NCI-H128 (cell line): ENCODE measurements around the gene METTL17.
A peak's percentile ranks its signal among the peaks of the same experiment; 100 is the strongest.
"Not testable (repeated sequence)": the region's sequence is repeated elsewhere in the genome, so short reads cannot be mapped to it uniquely, and the experiment has no call there.

ENCODE experiments used
- DNase-seq: peaks from one replicate; lab custom pipeline; 2025; ENCODE audit not compliant: unreplicated experiment; lab: John Stamatoyannopoulos, UW

Gene METTL17

DNA sequence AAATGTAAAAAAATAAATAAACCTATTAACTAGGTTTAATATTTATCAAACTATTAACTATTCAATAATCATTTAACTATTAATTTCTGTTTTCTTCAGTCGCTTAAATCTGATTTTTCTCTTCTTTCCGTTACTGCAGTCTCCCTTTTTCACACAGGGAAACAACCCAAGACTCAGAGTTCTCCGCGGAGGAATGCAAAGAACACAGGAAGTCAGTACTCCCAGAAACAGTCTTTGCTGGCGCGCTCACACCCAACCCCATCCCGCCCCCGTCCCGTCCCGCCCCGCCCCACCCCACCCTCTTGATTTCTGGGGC is 351 bp upstream of the METTL17 start:
- DNase-seq: no peak

DNA sequence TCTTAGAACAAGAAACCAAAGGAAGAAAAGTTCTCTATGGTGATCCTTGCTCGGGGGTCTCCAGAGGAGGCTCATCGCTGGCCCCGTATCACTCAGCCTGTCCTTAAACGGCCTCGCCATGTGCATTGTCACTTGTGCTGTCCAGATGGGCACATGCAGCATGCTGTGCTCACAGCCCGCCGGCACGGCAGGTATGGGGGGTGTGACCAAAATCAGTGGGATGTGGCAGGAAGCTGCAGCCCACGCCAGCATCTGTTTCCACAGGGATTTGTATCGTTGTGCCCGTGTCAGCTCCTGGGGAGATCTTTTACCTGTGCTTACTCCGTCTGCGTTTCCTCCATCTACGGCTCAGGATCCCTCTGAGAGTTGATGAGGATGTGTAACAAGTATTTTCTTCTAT is 6.7 kb downstream of the METTL17 start:
- no peak for DNase-seq

GRCh38 chr14:20997115-20997514 is 7.3 kb downstream of the METTL17 start:
- DNase-seq: no peak

GRCh38 chr14:20997564-20997963 is 7.8 kb downstream of the METTL17 start:
- DNase-seq: no peak

DNA sequence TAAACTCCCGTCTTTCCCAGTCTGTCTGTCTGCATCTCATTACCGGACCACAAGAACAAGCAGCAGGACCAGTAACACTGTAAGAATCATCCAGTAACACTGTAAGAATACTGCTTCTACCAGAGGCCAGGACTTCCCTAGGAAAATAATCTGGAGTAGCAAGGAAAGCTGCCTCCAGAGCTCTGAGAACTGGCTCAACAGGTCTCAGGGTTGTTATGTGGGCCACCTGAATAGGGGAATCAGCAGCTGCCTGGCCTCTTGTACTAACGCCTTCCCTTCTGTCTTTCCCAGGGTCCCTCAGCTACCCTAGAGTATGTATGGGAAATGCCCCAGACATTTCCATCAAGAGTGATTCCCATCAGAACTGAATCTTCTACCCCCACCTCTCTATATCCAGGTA is 8.4 kb downstream of the METTL17 start:
- DNase-seq: no peak

GRCh38 chr14:20998674-20999366 is 9.0 kb downstream of the METTL17 start, which contains the start of gene SLC39A2:
SLC39A2 (plus strand) TSS chr14:20999293; CDS start chr14:20999447, 154 bp downstream.
- no peak for DNase-seq

- DNase-seq: no peak
Measured at GRCh38 chr14:20999591-20999990, 9.8 kb downstream of the METTL17 start.

DNA sequence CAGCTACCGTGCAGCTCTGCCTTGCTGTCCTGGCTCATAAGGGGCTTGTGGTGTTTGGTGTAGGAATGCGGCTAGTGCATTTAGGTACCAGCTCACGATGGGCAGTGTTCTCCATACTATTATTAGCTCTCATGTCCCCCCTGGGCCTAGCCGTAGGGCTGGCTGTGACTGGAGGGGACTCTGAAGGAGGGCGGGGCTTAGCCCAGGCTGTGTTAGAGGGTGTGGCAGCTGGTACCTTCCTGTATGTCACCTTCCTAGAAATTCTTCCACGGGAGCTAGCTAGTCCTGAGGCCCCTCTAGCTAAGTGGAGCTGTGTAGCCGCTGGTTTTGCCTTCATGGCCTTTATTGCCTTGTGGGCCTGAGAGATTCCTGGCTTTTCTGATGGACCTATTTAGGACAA is 11.4 kb downstream of the METTL17 start:
- no peak for DNase-seq

DNA sequence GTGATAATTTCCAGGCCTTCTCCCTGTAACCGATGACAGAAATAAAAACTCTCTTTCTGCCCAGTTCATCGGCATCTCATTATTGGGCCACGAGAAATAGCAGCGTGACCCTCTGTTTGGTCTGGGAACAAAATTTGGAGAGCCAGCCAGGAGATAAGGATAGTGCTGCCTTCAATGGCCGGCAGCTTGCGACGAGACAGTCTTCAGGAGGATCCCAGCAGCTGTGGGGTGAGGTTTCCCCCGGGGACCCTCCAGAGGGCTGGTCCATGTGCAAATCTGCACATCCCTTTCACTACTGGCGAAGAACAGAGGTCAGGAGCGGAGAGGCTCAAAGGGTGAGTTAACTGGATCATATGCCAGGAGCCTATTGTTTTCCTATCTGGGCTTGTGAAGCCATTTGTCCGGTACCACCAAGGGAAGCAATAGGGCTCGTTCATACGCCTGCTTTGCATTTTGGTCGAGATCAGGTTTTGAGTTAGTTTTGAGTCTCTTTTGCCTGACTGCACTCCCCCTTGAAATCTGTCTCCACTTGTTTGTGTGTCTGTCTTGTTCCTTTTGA is 14.1 kb downstream of the METTL17 start:
- no peak for DNase-seq

GRCh38 chr14:21009721-21010120 is 19.9 kb downstream of the METTL17 start:
- not testable (repeated sequence) for DNase-seq

- no peak for DNase-seq
Measured at GRCh38 chr14:21011136-21011535, 21.4 kb downstream of the METTL17 start.

DNA sequence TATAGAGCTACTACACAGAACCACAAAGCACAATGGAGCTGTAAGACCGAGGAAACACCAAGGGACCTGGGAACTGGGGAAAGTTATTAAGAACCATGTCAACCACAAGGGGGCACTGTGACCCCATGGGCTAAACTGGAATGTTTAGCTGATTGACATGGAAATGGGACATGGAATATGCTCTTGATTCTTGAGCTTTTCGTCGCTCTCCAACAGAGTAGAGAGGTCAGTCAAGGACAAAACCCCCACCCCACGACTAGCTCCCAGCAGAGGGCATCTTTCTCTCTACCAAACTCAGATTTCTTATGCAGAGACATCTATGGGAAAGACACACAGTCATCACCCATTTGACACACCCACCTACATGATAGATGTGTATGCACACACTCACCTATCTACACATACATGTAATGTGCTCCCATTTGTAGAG is 25.0 kb downstream of the METTL17 start:
- DNase-seq: peak; percentile 67

- no peak for DNase-seq
Measured at GRCh38 chr14:21015312-21015711, 25.5 kb downstream of the METTL17 start.

- no peak for DNase-seq
Measured at GRCh38 chr14:21016413-21017190, 26.8 kb downstream of the METTL17 start.

DNA sequence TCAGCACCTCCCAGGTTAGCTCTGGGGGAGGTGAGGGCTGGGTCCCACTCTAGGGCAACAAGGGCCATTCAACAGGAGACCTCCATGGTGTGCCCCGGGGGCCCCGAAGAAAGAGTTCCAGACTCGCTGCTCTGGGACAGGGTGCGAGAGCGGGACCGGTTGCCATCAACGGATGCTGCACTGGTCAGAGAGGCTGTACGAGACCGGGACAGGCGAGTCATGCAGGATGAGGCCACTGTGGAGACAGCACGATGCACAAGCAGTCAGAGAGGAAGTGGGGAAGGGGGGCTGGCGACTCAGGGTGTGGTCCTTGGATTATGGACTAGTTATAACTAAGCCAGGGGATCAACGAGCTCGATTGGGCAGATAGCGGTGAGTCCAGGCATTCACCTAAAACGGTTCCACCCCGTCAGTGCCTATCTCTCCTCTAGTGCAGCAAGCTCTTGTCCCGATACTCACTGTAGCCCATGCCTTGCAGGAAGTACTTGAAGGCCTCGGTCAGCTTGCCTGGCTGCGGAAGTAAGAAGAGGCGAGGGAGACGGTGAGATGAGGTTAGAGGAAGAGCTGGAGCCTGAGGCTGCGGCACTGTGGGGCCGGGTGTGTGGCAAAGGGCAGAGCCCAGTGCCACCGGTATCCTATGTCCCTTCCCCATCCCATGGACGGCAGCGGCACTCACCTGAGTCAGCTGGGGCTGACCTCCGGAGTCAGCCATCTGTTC is 27.9 kb downstream of the METTL17 start:
- no peak for DNase-seq

DNA sequence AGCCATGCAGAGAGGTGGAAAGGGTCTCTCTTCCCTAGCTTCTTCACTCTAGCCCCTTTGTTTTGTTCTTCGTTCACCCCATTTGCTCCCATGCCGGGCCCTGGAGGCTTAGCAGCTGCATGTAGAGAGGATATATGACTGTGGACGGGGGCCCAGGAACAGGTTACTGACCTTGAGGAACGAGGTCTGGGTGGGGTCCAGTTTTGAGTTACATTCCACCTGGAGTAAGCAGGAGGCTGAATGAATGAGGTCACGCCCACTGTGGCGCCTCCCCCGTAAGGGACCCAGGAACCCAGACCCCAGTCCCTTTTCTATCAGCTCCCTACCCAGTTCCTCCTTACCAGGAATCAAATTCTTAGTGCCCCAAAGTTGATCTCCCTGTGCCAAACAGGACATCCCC is 28.5 kb downstream of the METTL17 start:
- DNase-seq: no peak

DNA sequence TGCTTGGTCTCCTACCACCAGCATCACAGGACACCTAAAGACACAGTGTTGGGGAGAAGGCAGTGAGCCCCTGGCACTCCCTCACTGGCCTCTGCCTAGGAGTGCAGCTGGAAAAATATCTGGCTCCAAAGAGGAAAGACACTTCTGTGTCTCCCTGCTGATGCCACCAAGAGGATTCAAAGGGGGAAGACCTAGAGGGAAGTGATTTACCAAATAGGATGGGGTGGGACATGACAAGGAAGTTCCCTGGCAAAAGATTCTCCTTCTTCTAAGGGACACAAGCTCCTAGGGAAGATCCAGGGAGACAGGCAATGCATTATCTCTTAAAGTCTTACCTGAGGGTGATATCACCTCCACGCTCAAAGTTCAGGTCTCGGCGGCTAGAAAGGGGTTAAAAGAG is 29.0 kb downstream of the METTL17 start:
- no peak for DNase-seq

DNA sequence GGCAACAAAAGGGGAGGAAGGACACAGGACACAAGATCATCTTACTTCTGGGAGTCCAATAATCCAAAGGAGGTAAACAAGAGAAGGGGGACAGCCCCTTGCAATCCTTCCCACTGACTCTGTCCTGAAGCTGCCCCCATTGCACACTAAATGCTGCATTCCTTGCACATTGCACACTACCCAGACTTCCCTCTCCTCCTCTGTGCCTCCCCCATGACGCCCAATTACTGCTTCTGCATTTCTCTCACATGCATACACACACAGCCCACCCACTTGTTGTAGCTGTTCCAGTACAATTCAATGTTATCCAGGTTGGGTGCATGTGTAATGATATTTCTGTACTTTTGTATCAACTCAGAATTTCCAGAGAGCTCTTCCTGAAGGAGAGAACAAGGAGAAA is 29.6 kb downstream of the METTL17 start:
- no peak for DNase-seq

GRCh38 chr14:21020977-21021545 is 31.3 kb downstream of the METTL17 start:
- no peak for DNase-seq

DNA sequence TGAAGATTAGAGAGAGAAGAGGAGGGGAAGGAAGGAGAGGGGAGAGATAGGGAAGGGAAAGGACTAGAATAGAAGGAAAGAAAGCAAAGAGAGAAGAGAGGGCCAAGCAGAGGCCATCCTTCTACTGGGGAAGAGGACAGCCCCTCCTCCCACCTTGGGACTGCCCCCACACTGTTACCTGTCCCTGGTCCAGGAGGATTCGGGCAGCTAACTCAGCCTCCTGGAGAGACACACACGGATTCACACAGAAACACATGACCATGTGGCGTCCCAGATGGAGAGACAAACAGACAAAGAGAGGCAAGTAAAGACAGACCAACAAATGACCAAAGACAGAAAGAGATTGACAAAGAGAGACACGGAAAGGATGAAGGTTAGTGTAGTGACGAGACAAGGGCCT is 32.9 kb downstream of the METTL17 start:
- no peak for DNase-seq

GRCh38 chr14:21023174-21023573 is 33.4 kb downstream of the METTL17 start:
- DNase-seq: no peak
